ENCODE measurements around the gene NUDCD2. TPM values are rescaled to one million over a fixed set of nuclear protein-coding genes. Genes with fewer than 3 reads are reported as not detected.

NUDCD2 gene, protein sequence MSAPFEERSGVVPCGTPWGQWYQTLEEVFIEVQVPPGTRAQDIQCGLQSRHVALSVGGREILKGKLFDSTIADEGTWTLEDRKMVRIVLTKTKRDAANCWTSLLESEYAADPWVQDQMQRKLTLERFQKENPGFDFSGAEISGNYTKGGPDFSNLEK
- 9.8 TPM for polyA plus RNA-seq (2013, experiment 1 of 2)
- polyA plus RNA-seq (2013, experiment 2 of 2) = 10.9 TPM

DNA sequence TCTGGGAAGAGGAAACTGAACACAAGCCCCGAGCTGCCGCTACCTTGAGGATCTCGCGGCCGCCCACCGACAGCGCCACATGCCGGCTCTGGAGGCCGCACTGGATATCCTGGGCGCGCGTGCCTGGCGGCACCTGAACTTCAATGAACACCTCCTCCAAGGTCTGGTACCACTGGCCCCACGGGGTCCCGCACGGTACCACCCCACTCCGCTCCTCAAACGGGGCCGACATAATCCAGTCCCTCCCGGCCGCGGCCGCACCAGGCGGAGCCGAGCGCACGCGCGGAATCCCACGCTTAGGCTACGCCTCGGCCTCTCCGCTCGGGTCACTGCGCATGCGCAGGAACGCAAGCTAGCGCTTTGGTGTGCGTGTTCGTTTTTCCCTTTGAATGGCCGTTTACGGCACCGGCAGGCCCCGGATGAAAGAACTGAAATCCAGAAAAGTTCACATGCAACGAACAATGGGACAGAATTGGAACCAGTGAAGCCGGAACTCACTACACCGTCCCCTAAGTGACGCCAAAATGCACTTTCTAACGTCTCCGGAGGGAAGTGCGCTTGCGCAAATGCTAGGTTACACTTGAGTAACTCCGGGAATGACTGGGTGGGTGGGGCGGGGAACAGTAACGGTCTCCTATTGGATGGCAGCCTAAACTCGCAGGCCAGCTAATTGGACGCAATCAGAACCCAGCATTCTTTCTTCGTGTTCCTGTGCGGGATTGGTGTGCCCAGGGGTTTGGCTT lies at the start of gene NUDCD2:
Gene NUDCD2 (minus strand): TSS at position 284 of the 743 bp plus-strand sequence. CDS start 52 bp downstream, at position 232.
- Histone ChIP-seq H2BK12ac (ENCODE audit: low read length in 2 of 2) (peak within 1 kb of the TSS in 1 of 2 experiments; percentile 11), H3K79me1 (replicated peaks; ENCODE audit: low read length, poor library complexity, severe bottlenecking) (peaks cover 3% of the 10 kb centered on the region), H2BK120ac (ENCODE audit: low read depth, low read length) (peak within 1 kb of the TSS; percentile 84), H3K4me1 (ENCODE audit: control insufficient read depth, insufficient read depth, low read depth, low read length) (peaks cover 5% of the 10 kb centered on the region), H3K4me3 (ENCODE audit: insufficient read depth in 1 of 2, low read depth in 1 of 2, low read length in 2 of 2) (peak within 1 kb of the TSS; percentile 68 to 96), H3K14ac (ENCODE audit: low read length in 2 of 2) (peak within 1 kb of the TSS in 1 of 2 experiments; percentile 87), H4K8ac (ENCODE audit: low read length) (peak within 1 kb of the TSS; percentile 87), H3K27ac (ENCODE audit: low read length, poor library complexity, severe bottlenecking) (peak within 1 kb of the TSS; percentile 99), H2BK5ac (ENCODE audit: low read depth, low read length, poor library complexity, severe bottlenecking) (peak within 1 kb of the TSS; percentile 68), H3K36me3 (ENCODE audit: control insufficient read depth in 1 of 2, insufficient read depth in 2 of 2, low read depth in 1 of 2, low read length in 2 of 2) (peaks cover 3 to 6% of the 10 kb centered on the region in 2 experiments), H3K9me3 (ENCODE audit: control insufficient read depth, low read length) (no peaks in the 10 kb centered on the region), H4K91ac (ENCODE audit: low read length) (peak within 1 kb of the TSS; percentile 72), H3K4me2 (ENCODE audit: low read length, poor library complexity, severe bottlenecking) (peak within 1 kb of the TSS; percentile 85), H3K18ac (ENCODE audit: low read depth in 1 of 2, low read length in 2 of 2) (peak within 1 kb of the TSS; percentile 93 to 95), H3K27me3 (ENCODE audit: control insufficient read depth in 1 of 2, insufficient read depth in 1 of 2, low read length in 2 of 2) (no peaks in the 10 kb centered on the region), H2AK5ac (ENCODE audit: low read length, severe bottlenecking) (no peak within 1 kb of the TSS), H3K9ac (ENCODE audit: low read length) (peak within 1 kb of the TSS; percentile 95), H2AFZ (ENCODE audit: low read depth, low read length) (peak within 1 kb of the TSS; percentile 74), H3K23ac (ENCODE audit: low read length in 2 of 2) (peak within 1 kb of the TSS in 1 of 2 experiments; percentile 92), H3K4ac (ENCODE audit: low read depth in 1 of 2, low read length in 2 of 2) (peak within 1 kb of the TSS; percentile 57 to 87), H2BK15ac (ENCODE audit: low read depth, poor library complexity, severe bottlenecking) (no peak within 1 kb of the TSS)
- under 1% methylated on average over 55 of the region's 59 CpGs for whole genome bisulfite sequencing
- peak; percentile 99 for DNase-seq

DNA sequence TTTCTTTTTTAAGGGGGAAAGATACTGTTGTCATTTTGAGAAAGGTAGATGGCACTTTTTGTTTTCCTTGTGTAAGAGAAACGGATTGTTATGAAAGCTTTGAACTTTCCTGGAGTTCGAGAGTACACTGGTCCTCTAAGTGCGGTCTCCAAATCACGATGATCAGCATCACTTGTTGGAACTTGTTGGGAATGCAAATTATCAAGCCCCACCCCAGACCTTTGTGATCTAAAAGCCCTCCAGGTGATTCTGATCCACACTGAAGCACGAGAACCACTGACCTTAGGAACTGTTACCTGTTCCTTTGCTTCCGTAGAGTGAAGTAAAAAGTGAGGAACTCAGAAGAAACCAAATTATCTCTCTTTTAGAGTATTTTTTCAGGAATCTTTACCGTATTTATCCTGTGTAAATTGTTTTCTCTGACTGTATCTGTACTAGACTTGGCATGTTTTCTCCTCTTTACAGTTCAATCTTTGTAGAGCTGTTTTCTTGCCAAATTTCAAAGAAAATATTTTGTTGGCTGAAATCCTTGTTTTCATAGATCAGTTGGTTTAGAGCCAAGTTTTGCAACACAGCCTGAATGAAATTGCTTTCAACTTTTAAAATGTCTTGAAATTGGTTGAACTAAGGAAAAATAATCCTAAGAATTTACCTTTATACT lies 49.5 kb upstream of the NUDCD2 start:
- no peak overlapping the region for H3K14ac ChIP-seq (ENCODE audit: low read length in 2 of 2)
- 75% methylated on average over 4 of the region's 7 CpGs for WGBS

DNA sequence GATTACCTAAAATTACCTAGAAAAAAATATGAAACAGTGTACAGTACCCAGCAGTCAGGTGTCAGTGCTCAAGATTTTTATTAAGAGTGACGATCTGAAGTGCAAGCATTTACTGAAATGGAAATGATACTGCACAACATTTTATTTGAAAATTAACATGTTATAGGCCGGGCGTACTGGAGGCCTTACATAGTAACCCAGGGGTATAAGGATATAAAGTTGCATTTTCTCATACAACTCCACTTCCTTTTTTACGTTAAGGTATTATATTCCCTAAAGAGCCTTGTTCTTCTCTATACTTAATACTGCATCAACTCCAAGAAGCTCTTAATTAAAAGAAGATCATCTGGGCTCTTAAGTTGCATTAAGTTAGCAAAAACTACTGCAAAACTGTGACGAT lies 48.9 kb upstream of the NUDCD2 start:
- Histone ChIP-seq H3K14ac (ENCODE audit: low read length in 2 of 2) (no peak overlapping the region), H4K8ac (ENCODE audit: low read length) (no peak overlapping the region), H3K79me1 (replicated peaks; ENCODE audit: low read length, poor library complexity, severe bottlenecking) (peaks cover 4% of the 10 kb centered on the region), H2BK15ac (ENCODE audit: low read depth, poor library complexity, severe bottlenecking) (no peak overlapping the region), H3K9ac (ENCODE audit: low read length) (peak overlapping the region; percentile 94), H3K4me2 (ENCODE audit: low read length, poor library complexity, severe bottlenecking) (no peak overlapping the region), H3K9me3 (ENCODE audit: control insufficient read depth, low read length) (no peaks in the 10 kb centered on the region), H3K18ac (ENCODE audit: low read depth in 1 of 2, low read length in 2 of 2) (no peak overlapping the region), H2BK5ac (ENCODE audit: low read depth, low read length, poor library complexity, severe bottlenecking) (no peak overlapping the region), H3K4me1 (ENCODE audit: control insufficient read depth, insufficient read depth, low read depth, low read length) (peaks cover 1% of the 10 kb centered on the region), H3K4me3 (ENCODE audit: insufficient read depth in 1 of 2, low read depth in 1 of 2, low read length in 2 of 2) (peak overlapping the region in 1 of 2 experiments; percentile 89), H2BK12ac (ENCODE audit: low read length in 2 of 2) (no peak overlapping the region), H3K4ac (ENCODE audit: low read depth in 1 of 2, low read length in 2 of 2) (no peak overlapping the region), H2AK5ac (ENCODE audit: low read length, severe bottlenecking) (no peak overlapping the region), H3K27ac (ENCODE audit: low read length, poor library complexity, severe bottlenecking) (no peak overlapping the region), H3K36me3 (ENCODE audit: control insufficient read depth in 1 of 2, insufficient read depth in 2 of 2, low read depth in 1 of 2, low read length in 2 of 2) (peaks cover 8 to 20% of the 10 kb centered on the region in 2 experiments), H2AFZ (ENCODE audit: low read depth, low read length) (no peak overlapping the region), H2BK120ac (ENCODE audit: low read depth, low read length) (no peak overlapping the region), H3K27me3 (ENCODE audit: control insufficient read depth in 1 of 2, insufficient read depth in 1 of 2, low read length in 2 of 2) (no peaks in the 10 kb centered on the region), H4K91ac (ENCODE audit: low read length) (no peak overlapping the region), H3K23ac (ENCODE audit: low read length in 2 of 2) (no peak overlapping the region)
- WGBS = 95% methylated on average over 4 of the region's 5 CpGs
- no peak for DNase-seq

More for the DNA sequence above, 49.5 kb upstream of the NUDCD2 start:
- H2AFZ ChIP-seq (ENCODE audit: low read depth, low read length) = no peak overlapping the region
- no peak overlapping the region for H3K4ac ChIP-seq (ENCODE audit: low read depth in 1 of 2, low read length in 2 of 2)
- no peak overlapping the region for H2BK5ac ChIP-seq (ENCODE audit: low read depth, low read length, poor library complexity, severe bottlenecking)
- no peak overlapping the region for H4K91ac ChIP-seq (ENCODE audit: low read length)
- H2AK5ac ChIP-seq (ENCODE audit: low read length, severe bottlenecking) = no peak overlapping the region
- peak overlapping the region in 1 of 2 experiments; percentile 40 for H3K18ac ChIP-seq (ENCODE audit: low read depth in 1 of 2, low read length in 2 of 2)
- H4K8ac ChIP-seq (ENCODE audit: low read length) = no peak overlapping the region
- H3K4me3 ChIP-seq (ENCODE audit: insufficient read depth in 1 of 2, low read depth in 1 of 2, low read length in 2 of 2) = peak overlapping the region in 1 of 2 experiments; percentile 89
- H3K27ac ChIP-seq (ENCODE audit: low read length, poor library complexity, severe bottlenecking) = peak overlapping the region; percentile 35
- no peak overlapping the region for H2BK120ac ChIP-seq (ENCODE audit: low read depth, low read length)
- peak; percentile 36 for DNase-seq
- H3K9me3 ChIP-seq (ENCODE audit: control insufficient read depth, low read length) = no peaks in the 10 kb centered on the region
- peak overlapping the region; percentile 94 for H3K9ac ChIP-seq (ENCODE audit: low read length)
- peaks cover 4% of the 10 kb centered on the region for H3K79me1 ChIP-seq (replicated peaks; ENCODE audit: low read length, poor library complexity, severe bottlenecking)
- H3K4me1 ChIP-seq (ENCODE audit: control insufficient read depth, insufficient read depth, low read depth, low read length) = peaks cover 1% of the 10 kb centered on the region
- no peak overlapping the region for H3K23ac ChIP-seq (ENCODE audit: low read length in 2 of 2)
- H3K36me3 ChIP-seq (ENCODE audit: control insufficient read depth in 1 of 2, insufficient read depth in 2 of 2, low read depth in 1 of 2, low read length in 2 of 2) = peaks cover 8 to 27% of the 10 kb centered on the region in 2 experiments
- no peak overlapping the region for H2BK12ac ChIP-seq (ENCODE audit: low read length in 2 of 2)
- no peak overlapping the region for H3K4me2 ChIP-seq (ENCODE audit: low read length, poor library complexity, severe bottlenecking)
- no peak overlapping the region for H2BK15ac ChIP-seq (ENCODE audit: low read depth, poor library complexity, severe bottlenecking)
- no peaks in the 10 kb centered on the region for H3K27me3 ChIP-seq (ENCODE audit: control insufficient read depth in 1 of 2, insufficient read depth in 1 of 2, low read length in 2 of 2)

DNA sequence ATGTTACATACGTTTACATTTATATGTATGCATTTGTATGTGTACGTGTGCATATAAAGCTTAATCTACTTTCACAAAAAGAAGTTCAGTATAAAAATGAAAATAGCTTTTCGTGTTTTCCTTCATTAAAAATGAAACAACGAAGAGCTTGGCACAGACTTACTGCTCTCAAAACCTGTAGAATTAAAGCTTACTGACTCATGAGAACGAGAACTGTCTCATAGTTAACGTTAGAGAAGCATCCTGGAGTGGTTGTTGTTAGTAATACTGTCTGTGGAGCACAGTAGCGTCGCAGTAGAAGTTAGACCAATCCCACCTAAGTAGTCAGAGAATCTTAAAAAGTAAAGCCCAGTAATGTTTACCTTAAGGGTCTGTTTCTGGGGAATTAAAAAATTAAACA lies 46.8 kb upstream of the NUDCD2 start:
- Histone ChIP-seq H2BK15ac (ENCODE audit: low read depth, poor library complexity, severe bottlenecking) (no peak overlapping the region), H3K4ac (ENCODE audit: low read depth in 1 of 2, low read length in 2 of 2) (no peak overlapping the region), H3K4me1 (ENCODE audit: control insufficient read depth, insufficient read depth, low read depth, low read length) (peaks cover 1% of the 10 kb centered on the region), H3K23ac (ENCODE audit: low read length in 2 of 2) (no peak overlapping the region), H3K4me3 (ENCODE audit: insufficient read depth in 1 of 2, low read depth in 1 of 2, low read length in 2 of 2) (peak overlapping the region in 1 of 2 experiments; percentile 89), H2AFZ (ENCODE audit: low read depth, low read length) (no peak overlapping the region), H4K91ac (ENCODE audit: low read length) (no peak overlapping the region), H3K14ac (ENCODE audit: low read length in 2 of 2) (no peak overlapping the region), H3K4me2 (ENCODE audit: low read length, poor library complexity, severe bottlenecking) (peak overlapping the region; percentile 92), H3K18ac (ENCODE audit: low read depth in 1 of 2, low read length in 2 of 2) (no peak overlapping the region), H2BK12ac (ENCODE audit: low read length in 2 of 2) (no peak overlapping the region), H3K36me3 (ENCODE audit: control insufficient read depth in 1 of 2, insufficient read depth in 2 of 2, low read depth in 1 of 2, low read length in 2 of 2) (peaks cover under 1 to 2% of the 10 kb centered on the region in 2 experiments), H3K9ac (ENCODE audit: low read length) (peak overlapping the region; percentile 94), H3K27me3 (ENCODE audit: control insufficient read depth in 1 of 2, insufficient read depth in 1 of 2, low read length in 2 of 2) (no peaks in the 10 kb centered on the region), H3K9me3 (ENCODE audit: control insufficient read depth, low read length) (no peaks in the 10 kb centered on the region), H2BK5ac (ENCODE audit: low read depth, low read length, poor library complexity, severe bottlenecking) (no peak overlapping the region), H3K27ac (ENCODE audit: low read length, poor library complexity, severe bottlenecking) (no peak overlapping the region), H2AK5ac (ENCODE audit: low read length, severe bottlenecking) (no peak overlapping the region), H3K79me1 (replicated peaks; ENCODE audit: low read length, poor library complexity, severe bottlenecking) (no peaks in the 10 kb centered on the region), H2BK120ac (ENCODE audit: low read depth, low read length) (no peak overlapping the region), H4K8ac (ENCODE audit: low read length) (no peak overlapping the region)
- WGBS = 29% methylated on average over 2 of the region's 8 CpGs
- peak; percentile 61 for DNase-seq
